Testis (tissue), 3 donors: Measurements from ENCODE around the gene SYDE2. TPM values are rescaled to one million over a fixed set of nuclear protein-coding genes. Genes with fewer than 3 reads are reported as not detected.
"Not testable (repeated sequence)": the region's sequence is repeated elsewhere in the genome, so short reads cannot be mapped to it uniquely, and the experiment has no call there.

Experiments used
- DNase-seq: peaks from one replicate; pipeline ENCODE4 v3.0.0-alpha.2; 2019
- H3K27ac ChIP-seq, 2 donors: fragments of 200-600 bp; sonication (generic); one replicate each; pipeline ENCODE4 v1.5.1; 2019
- H3K27me3 ChIP-seq: fragments of 200-600 bp; sonication (generic); one replicate; pipeline ENCODE4 v1.5.1; 2019
- H3K36me3 ChIP-seq: fragments of 200-600 bp; sonication (generic); one replicate; pipeline ENCODE4 v1.5.1; 2017; ENCODE audit warnings: low read depth; ENCODE audit errors: missing control alignments
- H3K4me1 ChIP-seq: fragments of 200-600 bp; sonication (generic); one replicate; pipeline ENCODE4 v1.5.1; 2019
- H3K4me3 ChIP-seq, 2 donors: fragments of 200-600 bp; sonication (generic); one replicate each; pipeline ENCODE4 v1.5.1; 2017 to 2019
- H3K9me3 ChIP-seq: fragments of 200-600 bp; sonication (generic); one replicate; pipeline ENCODE4 v1.5.1; 2017
- CTCF ChIP-seq, 3 experiments: fragments of 450-650 bp in 2 of 3; fragments of 200-600 bp in 1 of 3; sonication (generic) in 1 of 3; IDR thresholded peaks; one replicate each; pipeline ENCODE4 v1.5.1; 2016 to 2019; ENCODE audit warnings: antibody characterized with exemption in 3 of 3, mild to moderate bottlenecking in 2 of 3, moderate library complexity in 1 of 3
- POLR2A ChIP-seq: fragments of 450-650 bp; IDR thresholded peaks from one replicate; pipeline ENCODE4 v1.6.1; 2017; ENCODE audit warnings: antibody characterized with exemption, mild to moderate bottlenecking, moderate library complexity
- WGBS, 2 donors: methylation state at CpG; one replicate each; pipeline ENCODE4 v1.1.5; 2018; 5-methylcytosine and 5-hydroxymethylcytosine counted together
- intact Hi-C: fragments of 100-400 bp; cut with DNase I; formaldehyde crosslinking; loops from one replicate; pipeline ENCODE4 v1.15.1; 2023; ENCODE audit warnings: low total_unique reads
- polyA plus RNA-seq: library from polyadenylated mRNA; stranded (reverse); fragments of 350-450 nt; fragmentation: Illumina TruSeq; extraction: RNeasy Lipid Tissue Mini Kit (QIAGEN cat#74804); gene quantifications from one replicate; pipeline ENCODE4 v1.2.3, GENCODE V29; 2014; ENCODE audit warnings: low read depth, low replicate concordance; ENCODE audit not compliant: insufficient read depth
- total RNA-seq, 2 donors: library from RNA; depleted of rRNA; stranded (reverse); fragments of >200 nt; gene quantifications; one replicate each; pipeline ENCODE4 v1.2.3, GENCODE V29; 2016

Gene SYDE2
- total and polyA plus RNA-seq, 3 donors from 2014 or later, result 3.7 to 10.2 (median 8.8) TPM

DNA sequence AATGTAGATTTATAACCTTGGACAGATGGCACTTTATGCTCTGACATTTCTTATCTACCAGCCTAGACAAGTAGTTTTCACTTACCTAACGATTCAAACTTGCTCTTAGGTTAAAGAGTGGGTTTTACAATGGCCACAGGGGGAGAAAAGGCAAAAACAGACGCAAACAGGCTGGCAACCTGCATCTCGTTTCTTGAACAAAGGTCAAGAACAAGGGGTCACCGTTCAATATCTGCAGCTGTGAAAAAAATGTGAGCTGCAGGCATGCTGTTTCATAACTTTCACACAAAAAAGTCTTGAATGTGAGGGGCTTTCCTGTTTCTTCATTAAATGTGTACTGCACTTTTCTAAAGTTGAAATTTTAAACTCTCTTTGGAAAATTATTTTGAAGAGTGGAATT is 49.4 kb downstream of the SYDE2 start:
- Histone ChIP-seq H3K4me3 (no peak overlapping the region), H3K4me1 (no peaks in the 10 kb centered on the region), H3K9me3 (no peaks in the 10 kb centered on the region), H3K27ac (no peak overlapping the region), H3K27me3 (no peaks in the 10 kb centered on the region), H3K36me3 (no peaks in the 10 kb centered on the region)
- intact Hi-C loops, result no loop called here
- TF ChIP-seq CTCF (IDR thresholded peaks at IDR 0.05) (no peak), POLR2A (no peak)
- DNase-seq, result no peak
- 45 to 47% methylated on average over 4 of the region's 4 CpGs for WGBS, 2 donors

DNA sequence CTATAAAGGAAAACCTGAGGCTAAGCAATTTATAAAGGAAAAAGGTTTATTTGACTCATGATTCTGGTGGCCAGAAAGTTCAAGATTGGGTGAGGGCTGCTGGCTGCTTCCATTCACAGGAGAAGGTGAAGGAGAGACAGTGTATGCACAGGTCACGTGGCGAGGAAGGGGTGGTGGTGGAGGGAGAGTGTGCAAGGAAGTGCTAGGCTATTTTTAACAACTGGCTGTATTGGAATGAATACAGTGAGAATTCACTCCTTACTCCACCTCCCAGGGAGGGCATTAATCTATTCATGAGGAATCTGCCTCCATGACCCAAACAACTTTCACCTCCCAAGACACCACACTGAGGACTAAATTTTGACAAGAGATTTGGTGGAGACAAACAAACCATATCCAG is 51.0 kb downstream of the SYDE2 start:
- Histone ChIP-seq H3K4me3 (no peak overlapping the region), H3K9me3 (no peaks in the 10 kb centered on the region), H3K4me1 (no peaks in the 10 kb centered on the region), H3K27ac (no peak overlapping the region), H3K36me3 (no peaks in the 10 kb centered on the region), H3K27me3 (no peaks in the 10 kb centered on the region)
- TF ChIP-seq POLR2A (no peak), CTCF (IDR thresholded peaks at IDR 0.05) (no peak)
- DNase-seq, result no peak
- 67 to 86% methylated on average over 2 of the region's 2 CpGs for WGBS, 2 donors
- intact Hi-C loops, result no loop called here

- no peak for DNase-seq
- Histone ChIP-seq H3K27ac (no peak overlapping the region), H3K9me3 (no peaks in the 10 kb centered on the region), H3K36me3 (no peaks in the 10 kb centered on the region), H3K27me3 (no peaks in the 10 kb centered on the region), H3K4me1 (no peaks in the 10 kb centered on the region), H3K4me3 (no peak overlapping the region)
- no peak for TF ChIP-seq POLR2A
- no peak for TF ChIP-seq CTCF (IDR thresholded peaks at IDR 0.05)
- intact Hi-C loops, result no loop called here
These were observed 52.1 kb downstream of the SYDE2 start for GRCh38 chr1:85148524-85149250.

GRCh38 chr1:85146972-85147359 is 53.9 kb downstream of the SYDE2 start:
- H3K36me3 ChIP-seq, result no peaks in the 10 kb centered on the region
- H3K4me1 ChIP-seq, result no peaks in the 10 kb centered on the region
- H3K4me3 ChIP-seq, result no peak overlapping the region
- TF ChIP-seq POLR2A, result no peak
- TF ChIP-seq CTCF (IDR thresholded peaks at IDR 0.05), result no peak
- H3K9me3 ChIP-seq, result no peaks in the 10 kb centered on the region
- intact Hi-C loops, result no loop called here
- DNase-seq, result no peak
- H3K27ac ChIP-seq, result no peak overlapping the region
- no peaks in the 10 kb centered on the region for H3K27me3 ChIP-seq

DNA sequence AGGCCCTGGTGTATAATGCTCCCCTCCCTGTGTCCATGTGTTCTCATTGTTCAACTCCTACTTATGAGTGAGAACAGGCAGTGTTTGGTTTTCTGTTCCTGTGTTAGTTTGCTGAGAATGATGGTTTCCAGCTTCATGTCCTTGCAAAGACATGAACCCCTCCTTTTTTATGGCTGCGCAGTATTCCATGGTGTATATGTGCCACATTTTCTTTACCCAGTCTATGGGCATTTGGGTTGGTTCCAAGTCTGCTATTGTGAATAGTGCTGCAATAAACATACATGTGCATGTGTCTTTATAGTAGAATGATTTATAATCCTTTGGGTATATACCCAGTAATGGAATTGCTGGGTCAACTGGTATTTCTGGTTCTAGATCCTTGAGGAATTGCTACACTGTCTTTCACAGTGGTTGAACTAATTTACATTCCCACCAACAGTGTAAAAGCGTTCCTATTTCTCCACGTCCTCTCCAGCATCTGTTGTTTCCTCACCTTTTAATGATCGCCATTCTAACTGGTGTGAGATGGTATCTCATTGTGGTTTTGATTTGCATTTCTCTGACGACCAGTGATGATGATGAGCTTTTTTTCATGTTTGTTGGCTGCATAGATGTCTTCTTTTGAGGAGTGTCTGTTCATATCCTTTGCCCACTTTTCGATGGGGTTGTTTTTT is 54.4 kb downstream of the SYDE2 start:
- DNase-seq, H3K4me1 ChIP-seq, H3K27me3 ChIP-seq, H3K36me3 ChIP-seq, H3K27ac ChIP-seq, H3K9me3 ChIP-seq, intact Hi-C loops, H3K4me3 ChIP-seq: not testable (repeated sequence)
- WGBS, 2 donors, result 87 to 91% methylated on average over 6 of the region's 6 CpGs
